Psoas muscle (tissue), 8 donors: Measurements from ENCODE around the gene LYRM2. TPM values are rescaled to one million over a fixed set of nuclear protein-coding genes. Genes with fewer than 3 reads are reported as not detected.

Experiments used
- ATAC-seq, 4 donors: fragments of 200-7000 bp; cut with Tn5 transposase; one replicate each; pipeline ENCODE4 v1.9.1; 2020; ENCODE audit warnings: moderate library complexity in 3 of 4, mild to moderate bottlenecking in 2 of 4
- DNase-seq, 2 donors: peaks; one replicate each; pipeline ENCODE4 v3.0.0-alpha.2; 2020
- H3K27ac ChIP-seq: fragments of 200-600 bp; one replicate; pipeline ENCODE4 v1.8.0; 2022
- H3K27me3 ChIP-seq, 3 donors: fragments of 200-600 bp in 1 of 3; one replicate each; pipeline versions ENCODE4 v1.6.1 to v1.8.0; 2013 to 2022; ENCODE audit warnings: low read length in 2 of 3, mild to moderate bottlenecking in 2 of 3, moderate library complexity in 1 of 3; ENCODE audit not compliant: insufficient read depth in 3 of 3
- H3K36me3 ChIP-seq, 2 donors: fragments of 200-600 bp in 1 of 2; one replicate each; pipeline versions ENCODE4 v1.6.1 to v1.8.0; 2013 to 2022; ENCODE audit warnings: low read depth in 1 of 2, mild to moderate bottlenecking in 1 of 2, moderate library complexity in 1 of 2; ENCODE audit not compliant: insufficient read depth in 1 of 2
- H3K4me1 ChIP-seq: fragments of 200-600 bp; one replicate; pipeline ENCODE4 v1.8.0; 2022
- H3K4me3 ChIP-seq: fragments of 200-600 bp; one replicate; pipeline ENCODE4 v1.8.0; 2022; ENCODE audit warnings: mild to moderate bottlenecking
- H3K9me3 ChIP-seq: fragments of 200-600 bp; one replicate; pipeline ENCODE4 v1.8.0; 2022
- WGBS, 3 donors: extraction: QIAGEN DNeasy Blood & Tissue Kit; methylation state at CpG; one replicate each; pipeline versions ENCODE4 v1.1.6 to v1.1.7; 2013; 5-methylcytosine and 5-hydroxymethylcytosine counted together
- intact Hi-C, 2 donors: fragments of 100-400 bp; cut with DNase I; formaldehyde crosslinking; loops; one replicate each; pipeline versions ENCODE4 v1.11.0 to v1.14.2; 2022
- long read RNA-seq, 2 donors: library from polyadenylated mRNA; unstranded; transcript quantifications; one replicate each; pipeline ENCODE4 v2.0.0, GENCODE V29; 2021
- polyA plus RNA-seq, 3 donors: library from polyadenylated mRNA; stranded (reverse); fragments of 200-250 nt; gene quantifications; one replicate each; pipeline ENCODE4 v1.2.3, GENCODE V29; 2013
- total RNA-seq, 4 donors: library from RNA; stranded (reverse); fragmentation: NEBNext Ultra II Directional in 2 of 4; extraction: Animal tissue kit (Norgen Biotek cat#: 25700) in 2 of 4; gene quantifications; one replicate each; pipeline versions ENCODE4 v1.2.1 to v1.2.4, GENCODE V29; 2021 to 2023
- TF ChIP-seq, protein P1 (sequence below): fragments of 200-600 bp; IDR thresholded peaks from one replicate; pipeline ENCODE4 v1.8.0; 2022; ENCODE audit warnings: antibody characterized with exemption
- donor health status: healthy with polysubstance abuse.
- donor health status: DM: no; HTN: no; CAD: no; lungs with moderate emphysema.
- donor health status: Bipolar disorder and iron deficiency.
- donor health status: healthy.
- donor health status: DM: yes; HTN: yes; CAD: no.
- donor health status: DM: no; HTN: no; CAD: no.
- donor health status: DM: no; HTN: no; CAD: no.
- donor health status: DM: yes; HTN: yes; CAD: no.

The LYRM2 gene, protein sequence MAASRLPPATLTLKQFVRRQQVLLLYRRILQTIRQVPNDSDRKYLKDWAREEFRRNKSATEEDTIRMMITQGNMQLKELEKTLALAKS
- total RNA-seq (10 to 100 TPM; 36.3 to 45.6 (median 40.8) TPM), polyA plus RNA-seq (10 to 100 TPM; 22.1 to 71.1 (median 28.8) TPM)
- long read RNA-seq, donor 1, full-length matches to known transcripts = 20 of 20 reads
- long read RNA-seq, donor 1, partial matches to known transcripts = 0 of 20 reads
- long read RNA-seq, donor 1, other reads (novel, unspliced or antisense) = 0 of 20 reads
- long read RNA-seq, donor 2, full-length matches to known transcripts = 52 of 59 reads
- long read RNA-seq, donor 2, partial matches to known transcripts = 0 of 59 reads
- long read RNA-seq, donor 2, other reads (novel, unspliced or antisense) = 7 of 59 reads

GRCh38 chr6:89638320-89639195, at the start of gene LYRM2:
Gene LYRM2 (minus strand): TSS chr6:89638747. CDS start chr6:89638716, 31 bp downstream.
- 1 to 3% (median 2%) methylated on average over 58 of the region's 58 CpGs for WGBS, 3 donors
- intact Hi-C loops = no loop called here
- H3K4me3 ChIP-seq = peak within 1 kb of the TSS; percentile 77
- H3K27ac ChIP-seq = peak within 1 kb of the TSS; percentile 92
- TF ChIP-seq, protein P1, sequence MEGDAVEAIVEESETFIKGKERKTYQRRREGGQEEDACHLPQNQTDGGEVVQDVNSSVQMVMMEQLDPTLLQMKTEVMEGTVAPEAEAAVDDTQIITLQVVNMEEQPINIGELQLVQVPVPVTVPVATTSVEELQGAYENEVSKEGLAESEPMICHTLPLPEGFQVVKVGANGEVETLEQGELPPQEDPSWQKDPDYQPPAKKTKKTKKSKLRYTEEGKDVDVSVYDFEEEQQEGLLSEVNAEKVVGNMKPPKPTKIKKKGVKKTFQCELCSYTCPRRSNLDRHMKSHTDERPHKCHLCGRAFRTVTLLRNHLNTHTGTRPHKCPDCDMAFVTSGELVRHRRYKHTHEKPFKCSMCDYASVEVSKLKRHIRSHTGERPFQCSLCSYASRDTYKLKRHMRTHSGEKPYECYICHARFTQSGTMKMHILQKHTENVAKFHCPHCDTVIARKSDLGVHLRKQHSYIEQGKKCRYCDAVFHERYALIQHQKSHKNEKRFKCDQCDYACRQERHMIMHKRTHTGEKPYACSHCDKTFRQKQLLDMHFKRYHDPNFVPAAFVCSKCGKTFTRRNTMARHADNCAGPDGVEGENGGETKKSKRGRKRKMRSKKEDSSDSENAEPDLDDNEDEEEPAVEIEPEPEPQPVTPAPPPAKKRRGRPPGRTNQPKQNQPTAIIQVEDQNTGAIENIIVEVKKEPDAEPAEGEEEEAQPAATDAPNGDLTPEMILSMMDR = peak; percentile 14
- H3K4me1 ChIP-seq = peaks cover 24% of the 10 kb centered on the region
- H3K9me3 ChIP-seq = no peaks in the 10 kb centered on the region
- ATAC-seq = peak; percentile 99
- peak; percentile 96 to 98 for DNase-seq
- H3K27me3 ChIP-seq = no peaks in the 10 kb centered on the region
- H3K36me3 ChIP-seq = peaks cover 2 to 52% of the 10 kb centered on the region in 2 donors

DNA sequence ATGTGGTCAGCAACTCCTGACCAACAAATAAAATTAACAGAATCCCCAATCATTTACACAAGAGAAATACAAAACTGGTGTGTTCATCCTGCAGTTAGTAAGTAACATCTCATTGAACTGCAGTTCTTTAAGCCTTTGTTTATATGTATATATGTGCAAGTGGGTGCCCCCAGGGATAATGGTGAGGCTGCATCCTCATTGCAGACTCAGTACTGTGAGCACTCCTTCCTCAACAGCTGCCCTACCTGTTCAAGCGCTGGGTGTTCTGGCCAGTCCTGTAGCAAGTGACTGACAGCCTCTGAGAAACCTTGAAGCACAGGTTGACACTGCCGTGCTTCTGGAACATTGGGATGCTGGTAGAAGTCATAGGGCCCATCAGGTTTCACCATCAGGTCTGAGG, 49.8 kb upstream of the LYRM2 start:
- TF ChIP-seq, protein P1 = no peak
- Histone ChIP-seq H3K4me3 (no peak overlapping the region), H3K4me1 (peaks cover 4% of the 10 kb centered on the region), H3K27ac (no peak overlapping the region), H3K36me3 (peaks cover 19 to 100% of the 10 kb centered on the region in 2 donors), H3K9me3 (no peaks in the 10 kb centered on the region), H3K27me3 (no peaks in the 10 kb centered on the region)
- DNase-seq = no peak
- intact Hi-C loops = no loop called here
- WGBS, 3 donors = 92 to 97% (median 94%) methylated on average over 2 of the region's 2 CpGs
- no peak for ATAC-seq

DNA sequence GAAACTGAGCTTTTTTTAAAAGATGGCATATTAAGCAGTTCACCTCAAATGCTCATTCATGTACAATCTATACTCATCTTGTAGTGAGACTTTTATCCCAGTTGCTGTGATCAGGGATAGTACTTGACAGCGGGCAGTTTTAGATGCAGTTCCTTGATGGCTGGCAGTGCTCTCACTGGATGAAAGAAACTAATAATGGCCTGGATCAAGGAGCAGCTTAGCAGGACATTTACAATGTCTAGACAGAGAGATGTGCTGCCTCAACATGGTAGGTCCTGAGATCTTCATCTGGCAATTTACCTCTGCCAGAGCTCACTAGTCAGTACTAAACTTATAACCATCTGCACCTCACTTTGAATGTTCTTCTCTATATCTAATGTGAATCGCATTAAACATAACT, 46.8 kb upstream of the LYRM2 start:
- H3K27ac ChIP-seq = no peak overlapping the region
- intact Hi-C loops = loop anchor here in 1 of 2 donors (2.0 kb wide), 1 partner anchor 55 kb away; no protein-coding TSS in a partner anchor
- TF ChIP-seq, protein P1 = no peak
- no peaks in the 10 kb centered on the region for H3K27me3 ChIP-seq
- H3K9me3 ChIP-seq = no peaks in the 10 kb centered on the region
- ATAC-seq = no peak
- DNase-seq = no peak
- H3K4me1 ChIP-seq = peaks cover 4% of the 10 kb centered on the region
- H3K4me3 ChIP-seq = no peak overlapping the region
- 92 to 98% (median 97%) methylated on average over 2 of the region's 2 CpGs for WGBS, 3 donors
- peaks cover 24 to 99% of the 10 kb centered on the region in 2 donors for H3K36me3 ChIP-seq

DNA sequence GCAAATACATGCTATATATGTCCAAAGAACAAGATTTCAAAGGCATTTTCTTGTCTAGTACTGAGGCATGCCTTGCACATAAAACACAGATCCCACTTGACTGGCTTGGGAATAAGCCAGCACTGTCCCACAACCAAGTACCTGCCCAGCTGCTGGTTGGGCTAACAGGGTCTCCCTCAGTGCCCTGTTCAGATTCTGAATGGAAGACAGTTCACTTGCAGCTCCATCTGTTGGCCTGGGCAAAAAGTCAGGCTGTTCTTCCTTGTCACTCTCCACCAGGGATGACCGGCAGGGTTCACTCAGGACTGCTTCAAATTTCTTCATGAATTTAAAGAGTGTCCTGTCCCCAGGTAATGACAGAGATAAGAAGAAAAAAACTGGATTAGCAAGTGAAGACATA, 44.4 kb upstream of the LYRM2 start:
- no peak for ATAC-seq
- DNase-seq = no peak
- H3K27ac ChIP-seq = no peak overlapping the region
- TF ChIP-seq, protein P1 = no peak
- no peaks in the 10 kb centered on the region for H3K27me3 ChIP-seq
- no peaks in the 10 kb centered on the region for H3K9me3 ChIP-seq
- no peak overlapping the region for H3K4me3 ChIP-seq
- 48 to 85% (median 63%) methylated on average over 1 of the region's 1 CpG for WGBS, 3 donors
- intact Hi-C loops = no loop called here
- H3K4me1 ChIP-seq = no peaks in the 10 kb centered on the region
- peaks cover 29 to 99% of the 10 kb centered on the region in 2 donors for H3K36me3 ChIP-seq
